Trophoblast cell (in vitro differentiated cells and primary cell): ENCODE data around the gene GNAI2.
"Not testable (repeated sequence)": the region's sequence is repeated elsewhere in the genome, so short reads cannot be mapped to it uniquely, and the experiment has no call there.

Experiments used
- DNase-seq, 2 donors: peaks; one replicate each; pipeline ENCODE4 v3.0.0-alpha.2; 2016
- H2AFZ ChIP-seq: 2 replicates; pipeline ENCODE4 v1.6.1; 2013; ENCODE audit warnings: low read length, moderate library complexity, mild to moderate bottlenecking; ENCODE audit not compliant: insufficient read depth, poor library complexity
- H2AK5ac ChIP-seq: 2 replicates; pipeline ENCODE4 v1.6.1; 2013; ENCODE audit warnings: mild to moderate bottlenecking, low read length
- H2BK120ac ChIP-seq: 2 replicates; pipeline ENCODE4 v1.6.1; 2013; ENCODE audit warnings: low read length, mild to moderate bottlenecking, moderate library complexity; ENCODE audit not compliant: insufficient read depth, poor library complexity
- H2BK12ac ChIP-seq: 2 replicates; pipeline ENCODE4 v1.6.1; 2013; ENCODE audit warnings: mild to moderate bottlenecking, low read length, moderate library complexity
- H2BK5ac ChIP-seq: 2 replicates; pipeline ENCODE4 v1.6.1; 2013; ENCODE audit warnings: low read length, low read depth, moderate library complexity, mild to moderate bottlenecking; ENCODE audit not compliant: poor library complexity
- H3K14ac ChIP-seq: 2 replicates; pipeline ENCODE4 v1.6.1; 2013; ENCODE audit warnings: mild to moderate bottlenecking, low read length
- H3K18ac ChIP-seq: 2 replicates; pipeline ENCODE4 v1.6.1; 2013; ENCODE audit warnings: mild to moderate bottlenecking, low read length
- H3K23ac ChIP-seq: 2 replicates; pipeline ENCODE4 v1.6.1; 2013; ENCODE audit warnings: low read length
- H3K27ac ChIP-seq: 2 replicates; pipeline ENCODE4 v1.5.1; 2013; ENCODE audit warnings: low read depth, mild to moderate bottlenecking, inconsistent platforms, low read length, moderate library complexity
- H3K27me3 ChIP-seq: 2 replicates; pipeline ENCODE4 v1.6.1; 2013; ENCODE audit warnings: inconsistent platforms, mild to moderate bottlenecking, low read length, moderate library complexity; ENCODE audit not compliant: insufficient read depth
- H3K36me3 ChIP-seq, 2 experiments: 1 replicate in 1 of 2; 2 replicates in 1 of 2; pipeline ENCODE4 v1.6.1; 2013; ENCODE audit warnings: low read length in 2 of 2, mild to moderate bottlenecking in 2 of 2, moderate library complexity in 1 of 2; ENCODE audit not compliant: insufficient read depth in 2 of 2, control insufficient read depth in 1 of 2
- H3K4ac ChIP-seq: 2 replicates; pipeline ENCODE4 v1.6.1; 2013; ENCODE audit warnings: low read depth, mild to moderate bottlenecking, low read length, moderate library complexity
- H3K4me1 ChIP-seq, 2 experiments: 1 replicate in 1 of 2; 2 replicates in 1 of 2; pipeline ENCODE4 v1.6.1; 2013; ENCODE audit warnings: low read length in 2 of 2, mild to moderate bottlenecking in 2 of 2, moderate library complexity in 1 of 2; ENCODE audit not compliant: insufficient read depth in 2 of 2, control insufficient read depth in 1 of 2
- H3K4me2 ChIP-seq: 2 replicates; pipeline ENCODE4 v1.6.1; 2013; ENCODE audit warnings: inconsistent platforms, mild to moderate bottlenecking, low read length, moderate library complexity
- H3K4me3 ChIP-seq: 2 replicates; pipeline ENCODE4 v1.5.1; 2013; ENCODE audit warnings: mild to moderate bottlenecking, low read depth, low read length, inconsistent platforms
- H3K79me1 ChIP-seq: one replicate; pipeline ENCODE4 v1.6.1; 2013; ENCODE audit warnings: low read length
- H3K79me2 ChIP-seq: 2 replicates; pipeline ENCODE4 v1.6.1; 2013; ENCODE audit warnings: low read length, mild to moderate bottlenecking; ENCODE audit not compliant: control insufficient read depth, insufficient read depth, poor library complexity
- H3K9ac ChIP-seq: 2 replicates; pipeline ENCODE4 v1.6.1; 2013; ENCODE audit warnings: mild to moderate bottlenecking, low read length
- H3K9me3 ChIP-seq: 2 replicates; pipeline ENCODE4 v1.6.1; 2013; ENCODE audit warnings: low read depth, mild to moderate bottlenecking, control low read depth, inconsistent platforms, low read length; ENCODE audit not compliant: insufficient read depth
- H4K12ac ChIP-seq: 2 replicates; pipeline ENCODE4 v1.6.1; 2013; ENCODE audit warnings: low read depth, mild to moderate bottlenecking, low read length, moderate library complexity
- H4K8ac ChIP-seq: 2 replicates; pipeline ENCODE4 v1.6.1; 2013; ENCODE audit warnings: low read depth, mild to moderate bottlenecking, low read length, moderate library complexity
- H4K91ac ChIP-seq: one replicate; pipeline ENCODE4 v1.6.1; 2013; ENCODE audit warnings: low read depth, mild to moderate bottlenecking, low read length, moderate library complexity
- WGBS: extraction: QIAGEN DNeasy Blood & Tissue Kit; methylation state at CpG from one replicate; pipeline ENCODE4 v1.1.7; 2013; ENCODE audit warnings: missing lambda C conversion rate; ENCODE audit not compliant: insufficient read length, insufficient coverage; ENCODE audit errors: extremely low coverage; 5-methylcytosine and 5-hydroxymethylcytosine counted together

GNAI2 gene

DNA sequence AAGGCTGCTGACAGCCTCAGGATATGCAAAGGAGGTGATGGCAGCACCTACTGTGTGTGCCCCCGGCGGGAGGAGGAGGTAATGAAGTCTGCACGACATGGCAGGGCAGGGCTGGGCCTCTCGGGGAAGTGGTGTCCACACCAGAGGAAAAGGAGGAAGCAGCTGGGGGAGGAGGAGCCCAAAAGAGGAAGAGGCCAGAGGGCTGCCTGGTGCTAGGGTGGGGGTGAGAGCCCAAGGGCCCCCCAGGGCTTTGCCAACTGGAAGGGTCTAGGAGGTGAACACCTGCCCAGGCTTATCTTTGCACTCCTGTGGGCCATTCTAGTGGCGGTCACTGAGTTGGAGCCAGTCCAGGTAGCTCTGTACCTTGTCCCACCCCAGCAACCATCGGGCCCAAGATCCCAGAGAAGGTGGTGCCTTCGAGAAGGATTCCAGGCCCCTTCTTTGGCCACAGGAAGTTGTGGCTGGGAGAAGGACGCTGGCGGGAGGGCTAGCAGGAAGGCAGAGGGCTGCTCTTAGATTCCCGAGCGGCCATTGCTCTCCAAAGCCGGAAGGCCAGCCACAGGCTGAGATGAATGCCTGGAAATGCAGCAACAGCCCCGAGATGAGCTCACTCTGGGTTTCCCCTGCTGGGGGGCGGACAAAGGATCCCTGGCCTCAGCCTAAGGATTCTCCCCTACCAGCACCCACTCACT is 7.0 kb downstream of the GNAI2 start:
- peaks cover 12% of the 10 kb centered on the region for H3K79me2 ChIP-seq
- H3K27me3 ChIP-seq = no peaks in the 10 kb centered on the region
- peaks cover 12% of the 10 kb centered on the region for H3K79me1 ChIP-seq
- no peak overlapping the region for H2BK12ac ChIP-seq
- peak overlapping the region; percentile 41 for H4K91ac ChIP-seq
- H2BK120ac ChIP-seq = no peak overlapping the region
- peaks cover 39 to 48% of the 10 kb centered on the region in 2 experiments for H3K4me1 ChIP-seq
- H4K12ac ChIP-seq = no peak overlapping the region
- no CpG with 5 or more reads among the region's 14 CpGs for WGBS
- no peak overlapping the region for H3K14ac ChIP-seq
- H3K9me3 ChIP-seq = no peaks in the 10 kb centered on the region
- peak overlapping the region; percentile 14 for H4K8ac ChIP-seq
- H3K4me3 ChIP-seq = peak overlapping the region; percentile 21
- peak overlapping the region; percentile 36 for H3K4ac ChIP-seq
- no peak overlapping the region for H2AFZ ChIP-seq
- DNase-seq = peak; percentile 65 to 77
- peaks cover 16 to 21% of the 10 kb centered on the region in 2 experiments for H3K36me3 ChIP-seq
- H3K9ac ChIP-seq = no peak overlapping the region
- peak overlapping the region; percentile 14 for H2AK5ac ChIP-seq
- peak overlapping the region; percentile 14 for H2BK5ac ChIP-seq
- H3K23ac ChIP-seq = no peak overlapping the region
- no peak overlapping the region for H3K4me2 ChIP-seq
- H3K27ac ChIP-seq = peak overlapping the region; percentile 41
- peak overlapping the region; percentile 39 for H3K18ac ChIP-seq

DNA sequence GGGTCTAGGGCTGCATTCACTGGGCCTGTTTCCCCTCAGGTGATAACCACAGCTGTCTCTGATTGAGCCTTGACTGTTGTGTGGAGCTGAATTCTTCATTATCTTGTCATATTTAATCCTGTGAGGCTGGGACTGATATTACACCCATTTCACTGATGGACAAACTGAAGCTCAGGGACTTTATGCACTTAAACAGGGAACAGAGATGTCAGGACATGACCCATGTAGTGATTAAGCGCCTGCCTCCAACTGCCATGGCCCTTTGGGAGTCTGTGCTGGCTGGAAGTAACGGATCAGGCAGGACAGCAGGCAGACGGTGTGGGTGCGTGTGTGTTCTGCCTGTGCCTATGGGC is 7.5 kb downstream of the GNAI2 start:
- Histone ChIP-seq H2BK12ac (no peak overlapping the region), H3K4me2 (no peak overlapping the region), H4K12ac (no peak overlapping the region), H3K9me3 (no peaks in the 10 kb centered on the region), H3K36me3 (peaks cover 16 to 18% of the 10 kb centered on the region in 2 experiments), H3K79me1 (peaks cover 12% of the 10 kb centered on the region), H4K91ac (peak overlapping the region; percentile 41), H3K79me2 (peaks cover 12% of the 10 kb centered on the region), H4K8ac (no peak overlapping the region), H3K9ac (no peak overlapping the region), H3K27me3 (no peaks in the 10 kb centered on the region), H3K18ac (no peak overlapping the region), H3K4me3 (no peak overlapping the region), H3K4me1 (peaks cover 39 to 50% of the 10 kb centered on the region in 2 experiments), H3K4ac (peak overlapping the region; percentile 36), H2BK5ac (peak overlapping the region; percentile 14), H2AK5ac (no peak overlapping the region), H3K23ac (no peak overlapping the region), H2BK120ac (no peak overlapping the region), H3K27ac (peak overlapping the region; percentile 41), H3K14ac (no peak overlapping the region), H2AFZ (no peak overlapping the region)
- no peak for DNase-seq
- no CpG with 5 or more reads among the region's 4 CpGs for WGBS

DNA sequence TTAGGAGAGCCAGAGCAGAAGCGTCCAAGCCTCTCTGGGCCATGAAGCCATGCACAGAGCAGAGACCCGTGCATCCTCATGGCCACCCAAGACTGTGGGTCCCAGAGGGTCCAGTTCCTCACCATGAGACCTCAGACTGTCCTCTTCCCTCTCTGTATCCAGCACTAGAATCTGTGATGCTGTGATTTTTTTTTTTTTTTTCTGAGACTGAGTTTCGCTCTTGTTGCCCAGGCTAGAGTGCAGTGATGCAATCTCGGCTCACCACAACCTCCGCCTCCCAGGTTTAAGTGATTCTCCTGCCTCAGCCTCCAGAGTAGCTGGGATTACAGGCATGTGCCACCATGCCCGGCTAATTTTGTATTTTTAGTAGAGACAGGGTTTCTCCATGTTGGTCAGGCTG is 8.8 kb downstream of the GNAI2 start:
- WGBS = no CpG with 5 or more reads among the region's 6 CpGs
- DNase-seq, H3K27ac ChIP-seq, H4K8ac ChIP-seq, H3K23ac ChIP-seq, H3K14ac ChIP-seq, H4K12ac ChIP-seq, H3K27me3 ChIP-seq, H2AFZ ChIP-seq, H2BK120ac ChIP-seq, H3K9ac ChIP-seq, H3K4me3 ChIP-seq, H4K91ac ChIP-seq, H2BK12ac ChIP-seq, H3K9me3 ChIP-seq, H3K4me2 ChIP-seq, H2BK5ac ChIP-seq, H2AK5ac ChIP-seq: not testable (repeated sequence)
- Histone ChIP-seq H3K18ac (peak overlapping the region; percentile 39), H3K4me1 (peaks cover 39 to 49% of the 10 kb centered on the region in 2 experiments), H3K4ac (peak overlapping the region; percentile 22), H3K36me3 (peaks cover 11 to 22% of the 10 kb centered on the region in 2 experiments), H3K79me1 (peaks cover 13% of the 10 kb centered on the region), H3K79me2 (peaks cover 12% of the 10 kb centered on the region)

DNA sequence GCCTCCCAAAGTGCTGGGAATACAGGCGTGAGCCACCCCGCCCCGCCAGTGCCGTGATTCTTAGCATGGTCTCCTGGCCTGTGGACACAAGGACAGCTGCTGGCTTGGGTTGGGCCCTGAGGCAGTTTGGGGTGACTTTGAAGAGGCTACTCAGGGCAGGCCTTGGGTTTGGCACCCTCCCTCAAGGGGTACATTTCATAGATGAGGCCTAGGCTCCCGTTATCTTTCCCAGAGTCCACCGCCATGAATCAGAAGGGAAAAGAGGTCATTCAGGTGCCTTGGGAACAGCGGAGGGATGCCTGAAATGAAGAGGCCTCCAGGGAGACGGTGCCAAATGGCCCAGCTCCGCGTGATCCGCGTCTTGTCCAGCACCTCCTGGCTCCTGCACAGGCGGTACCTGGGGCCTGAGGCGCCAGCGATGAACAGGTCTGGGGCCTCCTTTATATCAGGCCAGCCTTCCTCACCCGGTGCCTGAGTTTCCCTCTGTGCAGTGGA is 9.3 kb downstream of the GNAI2 start:
- H2BK12ac ChIP-seq = peak overlapping the region; percentile 44
- H3K14ac ChIP-seq = peak overlapping the region; percentile 83
- peak overlapping the region; percentile 69 for H2AK5ac ChIP-seq
- no peak overlapping the region for H3K23ac ChIP-seq
- peak overlapping the region; percentile 68 for H3K18ac ChIP-seq
- no peak overlapping the region for H3K4me3 ChIP-seq
- peak overlapping the region; percentile 80 for H4K91ac ChIP-seq
- H3K27me3 ChIP-seq = no peaks in the 10 kb centered on the region
- DNase-seq = no peak
- H2BK120ac ChIP-seq = peak overlapping the region; percentile 71
- peak overlapping the region; percentile 56 for H3K4me2 ChIP-seq
- peak overlapping the region; percentile 11 for H2BK5ac ChIP-seq
- peak overlapping the region; percentile 72 for H4K12ac ChIP-seq
- H3K79me2 ChIP-seq = peaks cover 14% of the 10 kb centered on the region
- peak overlapping the region; percentile 64 for H4K8ac ChIP-seq
- no peak overlapping the region for H2AFZ ChIP-seq
- no peaks in the 10 kb centered on the region for H3K9me3 ChIP-seq
- peak overlapping the region; percentile 82 for H3K27ac ChIP-seq
- H3K36me3 ChIP-seq = peaks cover 9 to 25% of the 10 kb centered on the region in 2 experiments
- no peak overlapping the region for H3K9ac ChIP-seq
- H3K79me1 ChIP-seq = peaks cover 13% of the 10 kb centered on the region
- peaks cover 39 to 49% of the 10 kb centered on the region in 2 experiments for H3K4me1 ChIP-seq
- no CpG with 5 or more reads among the region's 16 CpGs for WGBS
- peak overlapping the region; percentile 66 for H3K4ac ChIP-seq
